HG03558 (cell line): ENCODE results near the gene TNFRSF19.
"Not testable (repeated sequence)": the region's sequence is repeated elsewhere in the genome, so short reads cannot be mapped to it uniquely, and the experiment has no call there.

Experiments used
- ATAC-seq: cut with Tn5 transposase; IDR thresholded peaks from one replicate; pipeline ENCODE4 v1.9.1; 2021; ENCODE audit warnings: moderate number of reproducible peaks; ENCODE audit not compliant: unreplicated experiment; ENCODE audit errors: extremely low read depth

The TNFRSF19 gene, protein sequence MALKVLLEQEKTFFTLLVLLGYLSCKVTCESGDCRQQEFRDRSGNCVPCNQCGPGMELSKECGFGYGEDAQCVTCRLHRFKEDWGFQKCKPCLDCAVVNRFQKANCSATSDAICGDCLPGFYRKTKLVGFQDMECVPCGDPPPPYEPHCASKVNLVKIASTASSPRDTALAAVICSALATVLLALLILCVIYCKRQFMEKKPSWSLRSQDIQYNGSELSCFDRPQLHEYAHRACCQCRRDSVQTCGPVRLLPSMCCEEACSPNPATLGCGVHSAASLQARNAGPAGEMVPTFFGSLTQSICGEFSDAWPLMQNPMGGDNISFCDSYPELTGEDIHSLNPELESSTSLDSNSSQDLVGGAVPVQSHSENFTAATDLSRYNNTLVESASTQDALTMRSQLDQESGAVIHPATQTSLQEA

DNA sequence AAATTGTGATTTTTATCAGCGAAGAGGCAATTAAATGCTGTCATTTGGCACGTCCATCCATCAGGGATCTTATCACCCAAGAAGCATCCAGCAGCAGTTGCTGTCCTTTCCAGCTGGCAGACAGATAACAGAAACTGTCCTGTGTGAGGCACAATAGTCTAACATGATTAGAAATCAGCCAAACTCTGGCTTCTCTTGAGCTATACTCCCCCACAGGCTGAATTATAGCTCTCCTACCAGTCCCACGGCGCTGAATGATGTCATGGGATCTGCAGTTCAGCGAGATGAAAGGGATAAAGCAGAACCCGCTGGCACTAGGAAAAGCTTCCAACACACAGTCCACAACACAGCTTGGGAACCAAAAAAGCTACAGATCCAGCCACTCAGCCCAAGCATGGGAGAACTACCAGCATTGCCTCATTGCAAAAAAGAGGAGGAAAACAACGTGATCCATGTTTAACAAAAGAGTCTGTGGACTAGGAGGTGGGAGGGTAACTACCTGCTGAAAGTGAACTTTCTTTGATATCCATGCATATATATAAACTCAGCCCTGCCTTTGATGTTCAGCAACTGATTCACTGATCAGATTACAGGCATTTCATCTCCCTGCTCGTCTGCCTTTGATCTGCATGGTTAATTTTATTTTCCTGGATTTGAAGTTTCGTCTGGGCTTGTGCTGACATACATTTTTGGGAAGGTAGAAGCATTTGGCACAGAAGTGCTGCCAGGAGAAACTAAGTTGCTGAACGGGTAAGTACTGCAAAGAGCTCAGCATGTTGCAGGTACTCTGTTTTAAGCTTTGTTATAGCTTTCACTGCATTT lies at the start of gene TNFRSF19:
Gene TNFRSF19, plus strand, starts transcription at position 314 of the 822 bp plus-strand sequence. CDS start 19,772 bp downstream, outside the sequence.
- no peak for ATAC-seq

DNA sequence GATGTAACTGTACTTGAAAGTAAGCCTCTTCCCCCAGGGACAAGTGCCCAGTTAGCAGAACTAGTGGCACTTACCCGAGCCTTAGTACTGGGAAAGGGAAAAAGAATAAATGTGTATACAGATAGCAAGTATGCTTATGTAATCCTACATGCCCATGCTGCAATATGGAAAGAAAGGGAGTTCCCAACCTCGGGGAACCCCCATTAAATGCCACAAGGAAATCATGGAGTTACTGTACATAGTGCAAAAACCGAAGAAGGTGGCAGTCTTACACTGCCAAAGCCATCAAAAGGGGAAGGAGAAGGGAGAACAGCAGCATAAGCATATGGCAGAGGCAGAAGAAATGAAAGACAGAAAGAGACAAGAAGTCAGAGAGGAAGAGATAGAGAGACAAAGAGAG lies 40.3 kb upstream of the TNFRSF19 start:
- not testable (repeated sequence) for ATAC-seq

DNA sequence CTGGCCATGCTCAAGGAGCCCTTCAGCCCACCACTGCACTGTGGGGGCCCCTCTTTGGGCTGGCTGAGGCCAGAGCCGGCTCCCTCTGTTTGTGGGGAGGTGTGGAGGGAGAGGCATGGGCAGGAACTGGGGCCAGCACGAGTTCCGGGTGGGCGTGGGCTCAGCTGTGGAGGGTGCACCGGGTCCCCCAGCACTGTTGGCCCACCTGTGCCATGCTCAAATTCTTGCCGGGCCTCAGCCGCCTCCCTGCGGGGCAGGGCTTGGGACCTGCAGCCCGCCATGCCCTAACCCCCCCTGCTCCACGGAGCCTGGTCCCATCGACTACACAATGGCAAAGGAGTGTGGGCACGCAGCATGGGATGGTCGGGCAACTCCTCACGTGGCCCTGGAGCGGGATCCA lies 38.8 kb upstream of the TNFRSF19 start:
- no peak for ATAC-seq

DNA sequence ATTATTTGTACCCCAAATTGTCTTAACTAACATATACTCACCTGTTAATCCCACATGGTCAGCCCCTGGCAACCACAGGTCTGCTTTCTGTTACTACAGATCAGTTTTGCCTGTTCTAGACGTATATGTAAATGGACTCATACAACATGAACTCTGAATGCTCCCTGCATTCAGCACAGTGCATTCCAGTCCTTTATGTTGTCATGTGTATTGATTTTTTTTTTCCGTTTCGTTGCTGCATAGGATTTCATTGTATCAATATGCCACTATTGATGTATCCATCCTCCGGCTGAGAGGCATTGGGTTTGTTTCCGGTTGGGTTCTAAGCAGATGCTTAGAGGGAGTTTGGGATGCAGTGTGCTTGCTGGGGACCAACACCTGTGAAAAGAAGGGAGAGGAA lies 36.1 kb upstream of the TNFRSF19 start:
- ATAC-seq, result no peak

DNA sequence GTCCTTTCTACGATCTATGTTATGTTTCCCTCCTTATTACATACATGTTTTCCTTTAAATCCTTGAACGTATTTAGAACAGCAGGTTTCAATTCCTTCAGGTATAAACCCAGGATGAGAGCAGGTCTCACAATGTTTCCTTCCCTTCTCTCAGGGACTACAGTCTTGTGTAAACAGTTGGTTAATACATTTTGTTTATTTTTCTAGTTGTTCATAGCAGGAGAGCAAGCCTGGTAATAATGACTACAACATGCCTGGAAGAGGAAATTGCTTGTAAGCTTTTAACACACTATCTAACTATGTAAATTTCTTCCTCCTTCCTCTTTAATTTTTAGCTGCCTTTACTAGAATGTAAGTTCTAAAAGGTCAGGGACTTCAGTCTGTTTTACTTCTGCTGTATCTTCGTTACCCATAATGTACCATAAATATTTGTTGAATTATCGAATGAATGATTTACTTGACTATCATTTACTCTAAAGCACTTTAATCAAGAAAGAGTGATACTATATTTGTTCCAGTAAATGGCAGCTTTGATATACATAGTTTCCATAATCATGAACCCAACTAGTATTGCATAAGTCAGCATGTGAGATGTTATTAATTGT lies 28.9 kb upstream of the TNFRSF19 start:
- no peak for ATAC-seq

DNA sequence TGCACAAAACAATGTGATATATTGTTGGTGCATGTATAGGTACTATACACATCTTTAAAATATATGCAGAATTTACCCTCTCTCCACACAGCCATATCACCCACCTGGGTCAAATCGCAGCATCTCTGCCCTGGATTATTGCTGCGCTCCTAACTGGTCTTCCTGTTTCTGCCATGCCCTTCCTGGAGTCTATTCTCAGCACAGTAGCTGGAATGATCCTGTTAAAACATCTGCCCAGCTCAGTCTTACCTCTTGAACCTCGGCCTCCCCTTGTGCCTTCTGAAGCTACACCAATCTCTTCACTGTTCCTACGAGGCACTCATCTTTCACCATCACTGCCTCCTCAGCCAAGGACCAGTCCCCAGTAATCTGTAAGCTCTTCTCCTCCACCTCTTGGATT lies 25.5 kb upstream of the TNFRSF19 start:
- ATAC-seq, result no peak

DNA sequence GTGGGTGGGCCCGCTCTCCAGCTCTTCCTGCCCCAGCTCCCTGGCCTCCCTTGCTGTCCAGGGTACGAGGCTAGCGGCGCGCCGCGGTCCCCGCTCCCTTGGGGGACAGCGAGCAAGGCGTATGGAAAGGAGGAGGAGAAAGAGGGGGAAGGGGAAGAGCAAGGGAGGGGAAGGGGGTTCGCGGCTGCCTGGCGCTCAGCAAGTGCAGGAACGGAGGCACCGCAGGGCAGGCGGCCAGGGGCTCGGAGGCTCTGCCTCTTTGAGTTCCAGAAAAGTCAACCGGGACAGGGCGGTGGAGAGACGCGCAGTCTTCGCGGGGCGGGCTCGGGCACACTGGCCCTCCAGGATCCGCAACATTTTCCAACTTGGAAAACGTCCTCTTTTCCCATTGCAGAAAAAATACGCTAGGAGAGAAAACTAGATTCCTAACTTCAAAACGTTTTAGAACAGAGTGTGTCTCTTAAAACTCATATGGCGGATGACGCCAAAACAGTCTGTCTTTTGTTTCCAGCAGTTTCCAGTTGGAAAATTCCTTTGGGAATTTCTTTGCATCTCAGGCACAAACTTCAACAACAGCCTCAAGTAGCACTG lies 23.1 kb upstream of the TNFRSF19 start:
- ATAC-seq, result no peak

DNA sequence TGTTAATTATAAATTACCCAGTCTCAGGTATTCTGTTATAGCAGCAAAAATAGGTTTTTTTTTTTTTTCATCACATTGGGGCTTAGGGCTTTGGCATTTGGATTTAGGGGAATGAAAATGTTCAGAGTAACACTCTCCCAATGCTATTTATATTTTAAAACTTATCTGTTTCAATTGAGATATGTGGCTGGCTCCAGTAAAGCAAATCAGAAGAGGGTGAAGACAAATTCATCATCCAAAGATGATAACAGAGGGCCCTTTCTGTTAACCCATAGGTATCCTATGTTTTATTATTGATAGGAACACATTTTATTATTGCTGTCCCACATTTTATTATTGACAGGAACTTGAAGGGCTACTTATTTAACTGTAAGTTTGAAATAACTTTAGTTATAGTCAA lies 20.5 kb upstream of the TNFRSF19 start:
- ATAC-seq, result no peak

DNA sequence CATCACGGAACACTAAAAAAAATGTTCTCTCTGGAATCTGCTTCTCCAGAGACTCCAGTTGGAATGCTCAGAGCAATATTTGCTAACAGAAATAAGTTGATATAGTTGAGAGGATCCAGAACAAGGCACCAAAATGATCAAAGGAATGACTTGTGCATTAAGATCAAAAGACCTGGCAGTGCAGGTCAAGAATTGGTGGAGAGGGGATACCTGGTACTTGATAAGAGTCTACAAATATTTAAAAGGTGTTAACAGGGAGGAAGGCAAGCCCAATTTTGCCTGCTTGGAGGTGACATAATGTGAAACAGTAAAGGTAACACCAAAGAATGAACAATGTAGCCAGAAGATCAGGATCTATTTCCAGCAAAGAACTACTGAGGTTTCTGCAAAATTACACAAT lies 20.0 kb upstream of the TNFRSF19 start:
- ATAC-seq, result no peak

DNA sequence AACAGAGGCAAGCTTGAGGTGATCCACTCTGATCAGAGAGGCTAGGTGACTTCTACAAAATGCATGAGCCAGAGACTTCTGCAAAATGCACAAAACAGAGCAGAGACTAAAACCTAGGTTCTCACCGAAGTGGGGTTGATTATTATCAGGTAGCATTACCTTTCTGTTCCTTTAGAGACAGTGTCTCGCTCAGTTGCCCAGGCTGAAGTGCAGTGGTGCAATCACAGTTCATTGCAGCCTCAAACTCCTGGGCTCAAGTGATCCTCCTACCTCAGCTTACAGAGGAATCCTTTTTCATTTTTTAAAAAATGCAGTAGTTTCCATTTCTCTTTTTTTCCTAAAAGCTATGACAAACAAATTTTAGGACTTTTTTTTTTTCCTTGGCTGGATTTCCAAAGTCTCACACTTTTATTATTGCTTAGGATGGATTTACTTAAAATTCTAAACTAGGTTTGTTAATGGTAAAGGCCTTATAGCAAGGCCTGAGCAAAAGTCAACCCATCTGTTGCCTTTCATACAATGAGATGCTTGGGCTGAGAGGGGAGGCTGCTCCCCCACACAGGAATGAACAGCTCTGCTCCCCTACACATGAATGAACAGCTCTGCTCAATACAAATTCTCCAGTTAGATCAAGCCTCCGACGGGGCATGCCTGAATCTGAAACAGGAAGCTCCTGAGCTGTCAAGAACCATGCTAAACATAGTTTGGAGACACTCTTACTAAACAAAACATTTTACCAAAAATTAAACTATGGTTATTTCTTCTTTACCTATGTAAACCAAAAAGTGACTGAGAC lies 18.8 kb upstream of the TNFRSF19 start:
- ATAC-seq, result no peak

DNA sequence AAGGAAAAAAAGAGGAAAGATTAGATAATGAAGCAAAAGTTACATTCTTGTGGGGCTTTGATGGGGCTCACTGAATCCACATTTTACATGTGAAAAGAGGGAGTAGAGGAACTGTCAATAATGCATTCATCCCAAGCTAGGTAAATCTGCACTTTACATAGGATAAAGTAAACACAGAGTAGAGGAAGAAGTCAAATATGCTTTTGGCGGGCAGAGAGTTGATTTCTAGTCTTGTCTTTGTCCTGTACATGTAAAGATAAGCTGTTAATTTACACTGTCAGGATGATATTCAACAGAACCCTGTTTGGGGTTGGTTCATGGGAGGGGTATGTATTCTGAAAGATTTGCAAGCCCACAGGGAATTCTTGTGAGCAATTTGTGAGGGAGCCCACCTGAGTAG lies 18.0 kb upstream of the TNFRSF19 start:
- ATAC-seq, result no peak

DNA sequence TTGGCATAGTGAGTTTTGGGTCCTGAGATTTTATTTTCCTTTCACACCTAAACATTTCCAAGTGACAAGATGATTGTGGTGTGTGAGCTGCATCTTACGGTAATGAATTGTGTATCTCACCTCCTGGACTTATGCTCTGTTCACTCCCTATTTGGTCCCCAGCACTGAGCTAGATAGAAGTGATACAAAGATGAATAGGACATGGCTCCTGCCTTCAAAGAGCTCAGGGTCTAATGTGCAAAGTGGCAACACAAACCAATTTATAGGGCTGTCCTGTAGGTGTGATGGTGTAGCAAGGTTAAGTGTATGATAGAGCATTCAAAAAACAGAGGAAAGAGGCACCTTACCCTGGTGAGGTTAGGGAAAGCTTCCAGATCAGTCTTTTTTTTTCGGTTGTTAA lies 17.6 kb upstream of the TNFRSF19 start:
- no peak for ATAC-seq

DNA sequence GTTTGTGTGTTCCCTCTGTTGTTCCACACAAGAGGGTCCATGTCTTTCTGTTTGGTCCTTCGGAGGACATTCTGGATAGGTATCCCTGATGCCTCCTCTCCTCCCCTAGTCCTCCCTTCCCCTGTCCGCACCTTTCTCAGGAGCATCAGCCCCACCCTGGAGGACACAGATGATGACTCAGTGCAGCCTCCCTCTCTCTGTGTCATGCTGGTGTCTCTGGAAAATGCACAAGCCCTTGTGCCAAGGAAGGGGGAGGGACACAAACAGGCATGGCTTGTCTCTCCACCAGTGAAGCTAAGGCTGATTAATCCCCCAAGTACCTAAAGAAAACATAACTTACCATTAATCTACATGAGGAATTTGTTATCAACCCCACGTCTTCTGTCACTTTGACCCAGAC lies 16.2 kb upstream of the TNFRSF19 start:
- ATAC-seq, result no peak

DNA sequence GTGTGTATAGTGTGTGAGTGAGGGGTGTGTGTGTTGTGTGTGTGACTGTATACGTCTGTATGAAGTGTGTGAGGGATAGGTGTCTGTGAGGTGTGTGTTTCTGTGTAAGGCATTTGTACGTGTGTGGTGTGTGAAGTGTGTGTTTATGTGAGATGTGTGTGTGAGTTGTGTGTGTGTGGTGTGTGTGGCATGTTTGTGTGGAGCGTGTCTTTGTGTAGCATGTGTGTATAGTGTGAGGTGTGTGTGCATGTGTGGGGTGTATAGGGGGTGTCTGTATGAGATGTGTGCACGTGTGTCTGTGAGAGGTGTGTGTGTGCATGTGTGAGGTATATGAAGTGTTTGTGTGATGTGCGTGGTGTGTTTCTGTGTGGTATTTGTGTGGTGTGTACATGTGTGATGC lies 13.2 kb upstream of the TNFRSF19 start:
- no peak for ATAC-seq

DNA sequence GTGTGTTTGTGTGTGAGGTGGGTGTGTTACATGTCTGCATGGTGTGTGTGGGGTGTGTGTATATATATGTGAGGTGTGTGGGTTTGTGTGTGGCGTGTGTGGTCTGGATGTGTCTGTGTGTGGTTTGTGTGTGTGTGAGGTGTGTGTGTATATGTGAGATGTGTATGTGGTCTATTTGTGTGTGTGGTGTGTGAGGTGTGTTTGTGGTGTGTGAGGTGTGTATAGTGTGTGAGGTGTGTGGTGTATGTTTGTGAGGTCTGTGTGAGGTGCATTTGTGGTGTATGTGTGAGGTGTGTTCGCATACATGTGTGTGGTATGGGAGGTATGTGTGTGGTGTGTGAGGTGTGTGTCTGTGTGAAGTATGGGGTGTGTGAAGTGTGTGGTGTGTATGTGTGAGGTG lies 12.5 kb upstream of the TNFRSF19 start:
- no peak for ATAC-seq

DNA sequence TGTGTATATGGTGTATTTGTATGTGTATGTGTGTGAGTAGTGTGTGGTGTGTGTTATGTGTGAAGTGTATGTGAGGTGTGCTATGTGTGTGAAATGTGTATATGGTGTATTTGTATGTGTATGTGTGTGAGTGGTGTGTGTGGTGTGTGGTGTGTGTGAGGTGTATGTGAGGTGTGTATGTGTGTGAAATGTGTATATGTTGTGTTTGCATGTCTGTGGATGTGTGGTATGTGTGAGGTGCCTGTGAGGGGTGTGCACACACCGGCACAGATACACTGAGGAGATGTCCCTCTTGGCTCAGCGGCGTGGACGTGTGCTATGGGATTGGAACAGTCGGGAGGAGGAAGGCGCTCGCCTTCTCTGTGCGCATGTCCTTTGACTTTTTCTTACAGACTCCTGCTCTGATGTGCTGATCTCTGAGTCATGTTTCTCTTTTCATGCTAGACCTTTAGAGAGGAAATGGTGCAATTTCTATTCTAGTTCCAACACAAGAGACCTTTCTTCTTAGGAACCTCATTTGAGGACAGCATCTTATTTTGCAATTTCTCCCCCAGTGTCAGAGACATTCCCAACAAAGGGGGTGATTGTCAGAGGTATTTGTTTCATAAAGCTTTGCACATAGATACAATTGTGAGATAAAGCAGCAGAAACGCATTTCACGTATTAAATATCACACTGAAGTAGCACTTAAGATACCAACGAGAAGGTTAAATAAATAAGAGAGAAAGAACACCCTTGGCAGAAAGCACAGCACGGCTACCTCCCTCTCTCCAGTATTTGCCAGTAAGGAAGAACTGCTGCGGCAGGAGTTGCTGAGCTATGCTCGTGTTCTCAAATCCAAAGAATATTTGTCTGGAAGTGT lies 11.3 kb upstream of the TNFRSF19 start:
- ATAC-seq, result no peak

DNA sequence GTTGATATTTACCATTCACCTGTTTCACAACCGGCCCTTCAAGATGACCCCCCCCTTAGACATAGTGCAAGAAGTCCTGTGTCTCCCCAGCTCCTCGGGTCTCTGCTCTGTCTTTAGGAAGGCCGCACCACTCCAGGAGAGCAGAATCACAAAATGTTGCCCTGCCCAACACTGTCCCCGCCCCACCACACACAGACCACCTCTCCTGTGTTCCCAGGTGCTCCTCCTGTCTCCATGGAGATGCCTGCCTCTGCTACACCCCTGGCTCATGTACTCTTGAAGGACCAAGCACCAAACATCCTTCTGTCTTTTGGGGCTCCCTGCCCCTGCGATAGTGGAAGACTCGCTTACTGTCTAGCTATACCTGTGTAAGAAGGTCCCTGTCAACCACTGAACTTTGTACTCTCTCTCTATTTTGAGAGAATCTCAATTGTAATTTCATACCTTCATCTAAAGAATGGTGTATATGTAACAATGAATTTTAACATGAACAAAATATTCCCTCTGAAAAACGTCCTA lies 9.6 kb upstream of the TNFRSF19 start:
- ATAC-seq, result no peak

DNA sequence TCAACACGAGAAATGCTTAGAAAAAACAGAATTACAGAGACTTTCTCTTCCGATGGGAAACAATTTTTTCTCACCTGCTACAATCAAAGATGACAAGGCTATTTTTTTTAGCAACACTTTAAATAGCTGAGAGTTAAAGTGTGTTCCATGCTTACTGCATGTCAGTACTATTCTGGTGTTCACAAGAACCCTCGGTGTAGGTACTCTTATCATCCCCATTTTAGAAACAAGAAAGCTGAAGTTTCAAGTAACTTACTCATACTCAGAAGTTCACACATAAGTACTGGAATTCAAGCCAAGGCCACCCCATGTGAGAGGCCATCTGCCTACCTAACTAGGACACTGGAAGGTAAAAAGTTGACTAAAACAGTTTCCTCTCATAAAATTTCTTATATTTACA lies 9.0 kb upstream of the TNFRSF19 start:
- ATAC-seq, result no peak
